SK-N-MC (cell line): ENCODE results near the gene HOXC9.

ENCODE experiments used
- EZH2 ChIP-seq: fragments of 200-600 bp; sonication (generic); IDR thresholded peaks from one replicate; pipeline ENCODE4 v1.6.1; 2017; ENCODE audit warnings: antibody characterized with exemption
- POLR2AphosphoS5 ChIP-seq: IDR thresholded peaks from 2 replicates; pipeline ENCODE4 v1.6.1; 2012; ENCODE audit warnings: mild to moderate bottlenecking, low read depth, low read length, borderline replicate concordance

DNA sequence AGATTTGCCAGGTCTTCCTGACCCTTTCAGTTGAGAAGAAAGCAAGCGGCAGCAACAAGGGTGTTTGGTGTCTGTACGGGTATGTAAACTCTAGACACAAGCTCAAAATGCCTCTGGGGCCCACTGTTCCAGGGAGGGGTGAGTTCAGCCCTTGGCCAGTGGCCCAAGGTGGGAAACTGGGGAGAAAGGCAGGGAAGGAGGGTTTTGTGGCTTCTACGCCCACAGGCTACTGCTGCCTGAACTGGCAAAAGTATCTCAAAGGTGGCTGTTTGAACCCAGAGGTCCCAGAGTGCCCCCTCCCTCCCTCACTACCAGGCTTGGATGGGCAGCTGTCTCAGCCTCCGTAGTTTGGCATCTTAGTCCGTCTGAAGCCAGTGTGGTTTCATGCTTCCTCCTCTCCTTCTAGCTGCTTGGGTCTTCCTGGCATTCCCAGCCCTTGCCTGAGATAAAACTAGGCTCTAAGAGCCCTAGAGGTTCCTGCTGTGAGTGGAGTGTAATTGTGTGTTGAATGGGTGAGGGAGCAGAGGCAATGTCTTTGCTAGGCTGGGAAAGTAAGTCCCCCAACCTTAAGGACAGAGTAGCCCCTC lies 38.4 kb downstream of the HOXC9 start:
- no peak for TF ChIP-seq POLR2AphosphoS5
- TF ChIP-seq EZH2: no peak
